GM19455 (cell line): ENCODE measurements around the gene DENND6A.

Experiments used
- ATAC-seq: cut with Tn5 transposase; IDR thresholded peaks from one replicate; pipeline ENCODE4 v1.9.1; 2021; ENCODE audit not compliant: unreplicated experiment

The DENND6A gene

GRCh38 chr3:57582474-57583168 is 110.3 kb downstream of the DENND6A start:
- no peak for ATAC-seq

- ATAC-seq, result no peak
These were observed 115.1 kb downstream of the DENND6A start for GRCh38 chr3:57577801-57578200.

GRCh38 chr3:57575966-57576626 is 116.8 kb downstream of the DENND6A start:
- no peak for ATAC-seq
